Hepatocyte (in vitro differentiated cells): ENCODE results near the gene TCP11. TPM values are rescaled to one million over a fixed set of nuclear protein-coding genes. Genes with fewer than 3 reads are reported as not detected.

Source experiments
- DNase-seq: peaks from one replicate; pipeline ENCODE4 v3.0.0-alpha.2; 2016; ENCODE audit warnings: low spot score
- H2AFZ ChIP-seq: fragments of 200-600 bp; sonication (generic); 2 replicates; pipeline ENCODE4 v1.6.0; 2016; ENCODE audit warnings: antibody characterized with exemption, mild to moderate bottlenecking
- H3K27ac ChIP-seq: fragments of 200-600 bp; sonication (generic); 2 replicates; pipeline ENCODE4 v1.5.1; 2016; ENCODE audit warnings: mild to moderate bottlenecking
- H3K27me3 ChIP-seq: fragments of 200-600 bp; sonication (generic); 2 replicates; pipeline ENCODE4 v1.6.1; 2016
- H3K36me3 ChIP-seq: fragments of 200-600 bp; sonication (generic); replicated peaks from 2 replicates; pipeline ENCODE4 v1.5.1; 2016; ENCODE audit warnings: low read depth; ENCODE audit not compliant: insufficient read depth
- H3K4me1 ChIP-seq: fragments of 200-600 bp; sonication (generic); 2 replicates; pipeline ENCODE4 v1.5.1; 2016; ENCODE audit warnings: mild to moderate bottlenecking, moderate library complexity; ENCODE audit not compliant: insufficient read depth
- H3K4me2 ChIP-seq: fragments of 200-600 bp; sonication (generic); 2 replicates; pipeline ENCODE4 v1.6.0; 2016
- H3K4me3 ChIP-seq: fragments of 200-600 bp; sonication (generic); 2 replicates; pipeline ENCODE4 v1.5.1; 2016; ENCODE audit warnings: mild to moderate bottlenecking
- H3K79me2 ChIP-seq: fragments of 200-600 bp; sonication (generic); 2 replicates; pipeline ENCODE4 v1.6.0; 2017; ENCODE audit warnings: mild to moderate bottlenecking
- H3K9me2 ChIP-seq: fragments of 200-600 bp; sonication (generic); replicated peaks from 2 replicates; pipeline ENCODE4 v1.6.0; 2017; ENCODE audit warnings: mild to moderate bottlenecking; ENCODE audit not compliant: insufficient read depth
- H3K9me3 ChIP-seq: fragments of 200-600 bp; sonication (generic); 2 replicates; pipeline ENCODE4 v1.5.1; 2016; ENCODE audit warnings: low read depth, mild to moderate bottlenecking
- H4K20me1 ChIP-seq: fragments of 200-600 bp; sonication (generic); 2 replicates; pipeline ENCODE4 v1.6.0; 2016; ENCODE audit warnings: mild to moderate bottlenecking; ENCODE audit not compliant: insufficient read depth, poor library complexity, severe bottlenecking
- EZH2 ChIP-seq: fragments of 200-600 bp; sonication (generic); IDR thresholded peaks from 2 replicates; pipeline ENCODE4 v1.6.1; 2016; ENCODE audit warnings: antibody characterized with exemption, mild to moderate bottlenecking, borderline replicate concordance
- EZH2phosphoT487 ChIP-seq: fragments of 200-600 bp; sonication (generic); IDR thresholded peaks from one replicate; pipeline ENCODE4 v1.6.1; 2018; ENCODE audit warnings: antibody characterized with exemption, mild to moderate bottlenecking, low read depth, moderate library complexity; ENCODE audit not compliant: unreplicated experiment, severe bottlenecking
- WGBS: methylation state at CpG from one replicate; pipeline ENCODE4 v1.1.6; 2016; ENCODE audit warnings: low lambda C conversion rate; ENCODE audit errors: missing lambda C conversion rate; 5-methylcytosine and 5-hydroxymethylcytosine counted together
- polyA plus RNA-seq: library from polyadenylated mRNA; unstranded; fragments of >200 nt; fragmentation: Nextera tagmentation; extraction: Ambion mirVana; gene quantifications from 2 replicates; pipeline ENCODE4 v1.2.1, GENCODE V29; 2016
- total RNA-seq: library from RNA; depleted of rRNA; stranded (reverse); fragments of >200 nt; gene quantifications from 2 replicates; pipeline ENCODE4 v1.2.3, GENCODE V29; 2014
- TF ChIP-seq, protein P1 (sequence below): fragments of 200-600 bp; sonication (generic); IDR thresholded peaks from 2 replicates; pipeline ENCODE4 v1.5.1; 2016; ENCODE audit warnings: antibody characterized with exemption, mild to moderate bottlenecking; ENCODE audit not compliant: poor library complexity

TCP11 gene
- total RNA-seq (not detected in 2 replicates), polyA plus RNA-seq (not detected in 2 replicates)

- H4K20me1 ChIP-seq, result no peaks in the 10 kb centered on the region
- H3K9me2 ChIP-seq, result no peaks in the 10 kb centered on the region
- peak within 1 kb of the TSS; percentile 15 for H2AFZ ChIP-seq
- H3K4me3 ChIP-seq, result no peak within 1 kb of the TSS
- no peaks in the 10 kb centered on the region for H3K79me2 ChIP-seq
- 91% methylated on average over 46 of the region's 69 CpGs for WGBS
- DNase-seq, result no peak
- no peaks in the 10 kb centered on the region for H3K36me3 ChIP-seq
- H3K27me3 ChIP-seq, result no peaks in the 10 kb centered on the region
- H3K4me1 ChIP-seq, result peaks cover 16% of the 10 kb centered on the region
- H3K4me2 ChIP-seq, result no peak within 1 kb of the TSS
- H3K27ac ChIP-seq, result no peak within 1 kb of the TSS
- no peaks in the 10 kb centered on the region for H3K9me3 ChIP-seq
- TF ChIP-seq EZH2phosphoT487 (no peak), EZH2 (no peak)
- TF ChIP-seq, protein P1, sequence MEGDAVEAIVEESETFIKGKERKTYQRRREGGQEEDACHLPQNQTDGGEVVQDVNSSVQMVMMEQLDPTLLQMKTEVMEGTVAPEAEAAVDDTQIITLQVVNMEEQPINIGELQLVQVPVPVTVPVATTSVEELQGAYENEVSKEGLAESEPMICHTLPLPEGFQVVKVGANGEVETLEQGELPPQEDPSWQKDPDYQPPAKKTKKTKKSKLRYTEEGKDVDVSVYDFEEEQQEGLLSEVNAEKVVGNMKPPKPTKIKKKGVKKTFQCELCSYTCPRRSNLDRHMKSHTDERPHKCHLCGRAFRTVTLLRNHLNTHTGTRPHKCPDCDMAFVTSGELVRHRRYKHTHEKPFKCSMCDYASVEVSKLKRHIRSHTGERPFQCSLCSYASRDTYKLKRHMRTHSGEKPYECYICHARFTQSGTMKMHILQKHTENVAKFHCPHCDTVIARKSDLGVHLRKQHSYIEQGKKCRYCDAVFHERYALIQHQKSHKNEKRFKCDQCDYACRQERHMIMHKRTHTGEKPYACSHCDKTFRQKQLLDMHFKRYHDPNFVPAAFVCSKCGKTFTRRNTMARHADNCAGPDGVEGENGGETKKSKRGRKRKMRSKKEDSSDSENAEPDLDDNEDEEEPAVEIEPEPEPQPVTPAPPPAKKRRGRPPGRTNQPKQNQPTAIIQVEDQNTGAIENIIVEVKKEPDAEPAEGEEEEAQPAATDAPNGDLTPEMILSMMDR, result no peak
Observed at GRCh38 chr6:35141007-35141655, at the start of gene TCP11. TCP11 (minus strand) TSS chr6:35141339; CDS start chr6:35140870, 469 bp downstream.

GRCh38 chr6:35190306-35190705 is 49.2 kb upstream of the TCP11 start:
- no peak for TF ChIP-seq EZH2phosphoT487
- TF ChIP-seq, protein P1, result no peak
- no peak for TF ChIP-seq EZH2
- H3K36me3 ChIP-seq, result no peaks in the 10 kb centered on the region

DNA sequence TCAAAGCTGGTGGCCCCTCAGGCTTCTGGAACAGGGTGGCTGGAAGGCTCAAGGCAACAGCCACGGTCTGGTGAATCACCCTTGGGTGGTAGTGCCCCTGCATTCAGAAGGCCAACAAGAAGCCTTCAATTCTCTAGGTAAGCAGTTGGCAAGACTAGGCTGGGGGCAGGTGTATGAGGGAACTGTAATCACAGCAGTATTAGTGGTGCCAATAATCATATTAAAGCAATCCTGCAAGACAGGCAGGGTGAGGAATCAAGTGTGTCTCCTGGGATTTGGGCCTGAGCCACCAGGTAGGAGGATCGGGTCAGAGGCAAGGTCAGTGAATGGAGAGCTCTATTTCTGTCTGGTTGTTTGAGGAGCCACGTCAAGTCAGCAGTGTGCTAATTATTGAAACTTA is 47.7 kb upstream of the TCP11 start:
- peaks cover 11% of the 10 kb centered on the region for H3K4me1 ChIP-seq
- H3K4me3 ChIP-seq, result no peak overlapping the region
- no peaks in the 10 kb centered on the region for H4K20me1 ChIP-seq
- no peak overlapping the region for H3K27ac ChIP-seq
- no peak overlapping the region for H2AFZ ChIP-seq
- H3K4me2 ChIP-seq, result no peak overlapping the region
- DNase-seq, result no peak
- no peaks in the 10 kb centered on the region for H3K9me3 ChIP-seq
- TF ChIP-seq EZH2 (no peak), EZH2phosphoT487 (no peak)
- TF ChIP-seq, protein P1, result no peak
- no peaks in the 10 kb centered on the region for H3K9me2 ChIP-seq
- WGBS, result 94% methylated on average over 3 of the region's 3 CpGs
- no peaks in the 10 kb centered on the region for H3K36me3 ChIP-seq
- H3K27me3 ChIP-seq, result no peaks in the 10 kb centered on the region
- H3K79me2 ChIP-seq, result no peaks in the 10 kb centered on the region

More at GRCh38 chr6:35190306-35190705, 49.2 kb upstream of the TCP11 start:
- Histone ChIP-seq H2AFZ (no peak overlapping the region), H3K27ac (no peak overlapping the region), H3K4me2 (no peak overlapping the region), H4K20me1 (no peaks in the 10 kb centered on the region), H3K9me3 (no peaks in the 10 kb centered on the region), H3K9me2 (no peaks in the 10 kb centered on the region), H3K4me1 (peaks cover 10% of the 10 kb centered on the region), H3K4me3 (no peak overlapping the region), H3K79me2 (no peaks in the 10 kb centered on the region), H3K27me3 (no peaks in the 10 kb centered on the region)
- DNase-seq, result no peak
